Germinal center (tissue), 1 donor: ENCODE results near the gene RSU1.

Source experiments
- DNase-seq: peaks from one replicate; pipeline ENCODE4 v3.0.0; 2012; ENCODE audit warnings: mixed read lengths, low spot score

Gene RSU1

GRCh38 chr10:16602104-16602775 lies 215.0 kb downstream of the RSU1 start:
- DNase-seq, result no peak

GRCh38 chr10:16599662-16600061 lies 217.6 kb downstream of the RSU1 start:
- DNase-seq, result no peak

GRCh38 chr10:16597656-16598055 lies 219.6 kb downstream of the RSU1 start:
- DNase-seq, result no peak

- no peak for DNase-seq
Measured at GRCh38 chr10:16592378-16592777, 224.8 kb downstream of the RSU1 start.

GRCh38 chr10:16586358-16587138 lies 230.7 kb downstream of the RSU1 start:
- no peak for DNase-seq

- DNase-seq, result no peak
Measured at GRCh38 chr10:16585103-16585502, 232.1 kb downstream of the RSU1 start.

GRCh38 chr10:16583382-16583781 lies 233.8 kb downstream of the RSU1 start:
- DNase-seq, result no peak

- DNase-seq, result no peak
Measured at GRCh38 chr10:16581202-16581601, 236.0 kb downstream of the RSU1 start.

GRCh38 chr10:16570731-16571130 lies 246.5 kb downstream of the RSU1 start:
- no peak for DNase-seq

- no peak for DNase-seq
Measured at GRCh38 chr10:16566202-16566805, 250.9 kb downstream of the RSU1 start.

- DNase-seq, result no peak
Measured at GRCh38 chr10:16565604-16566003, 251.6 kb downstream of the RSU1 start.

- DNase-seq, result no peak
Measured at GRCh38 chr10:16562891-16563290, 254.3 kb downstream of the RSU1 start.

GRCh38 chr10:16559236-16559773 lies 257.9 kb downstream of the RSU1 start:
- no peak for DNase-seq

GRCh38 chr10:16547973-16548372 lies 269.3 kb downstream of the RSU1 start:
- no peak for DNase-seq

GRCh38 chr10:16545116-16545736 lies 272.0 kb downstream of the RSU1 start:
- peak; percentile 51 for DNase-seq

GRCh38 chr10:16544591-16544990 lies 272.6 kb downstream of the RSU1 start:
- DNase-seq, result no peak

GRCh38 chr10:16544099-16544498 lies 273.1 kb downstream of the RSU1 start:
- no peak for DNase-seq
